Measurements from ENCODE around the gene PKN2.
A peak's percentile ranks its signal among the peaks of the same experiment; 100 is the strongest.

The PKN2 gene

GRCh38 chr1:88787023-88787903 is 103.2 kb downstream of the PKN2 start:
- ChIA-PET POLR2A (no interaction called here), CTCF (interaction anchor here (0.5 to 1.7 kb wide), 2 partner anchors 14 to 118 kb away, joined by 3 to 8 read pairs; no protein-coding TSS in a partner anchor)
- Histone ChIP-seq H3K9me3 (ENCODE audit: control insufficient read depth, insufficient read depth, low read depth, low read length) (no peaks in the 10 kb centered on the region), H3K36me3 (ENCODE audit: control insufficient read depth in 2 of 2, insufficient read depth in 1 of 2, low read length in 2 of 2) (peaks cover 20 to 47% of the 10 kb centered on the region in 2 experiments), H3K27ac (ENCODE audit: extremely low read depth, low read depth, low read length) (no peak overlapping the region), H3K4me1 (ENCODE audit: control insufficient read depth, insufficient read depth, low read length) (peaks cover 4% of the 10 kb centered on the region), H3K4me3 (ENCODE audit: low read depth, low read length) (no peak overlapping the region)
- TF ChIP-seq ZNF24 (tag by site-specific recombination; IDR thresholded peaks at IDR 0.05) (no peak), KLF8 (tag by site-specific recombination; IDR thresholded peaks at IDR 0.05) (0 out of 2 replicates have a peak, but pooled peaks have one; percentile 46), ZNF404 (tag by site-specific recombination; IDR thresholded peaks at IDR 0.05) (no peak), ZNF16 (tag by site-specific recombination; IDR thresholded peaks at IDR 0.05; ENCODE audit: low read depth) (no peak), FEZF1 (tag by site-specific recombination; IDR thresholded peaks at IDR 0.05) (peak; percentile 88), ZNF600 (tag by site-specific recombination; IDR thresholded peaks at IDR 0.05) (no peak), ZNF157 (tag by site-specific recombination; IDR thresholded peaks at IDR 0.05) (no peak), PRDM6 (tag by site-specific recombination; IDR thresholded peaks at IDR 0.05) (peak; percentile 63), ZNF513 (tag by site-specific recombination; IDR thresholded peaks at IDR 0.05) (no peak), IKZF3 (tag by site-specific recombination; IDR thresholded peaks at IDR 0.05) (peak; percentile 67), ZNF169 (tag by site-specific recombination; IDR thresholded peaks at IDR 0.05) (no peak), REST (tag by site-specific recombination; IDR thresholded peaks at IDR 0.05) (no peak), ZNF10 (tag by site-specific recombination; IDR thresholded peaks at IDR 0.05) (no peak), ZIC2 (tag by site-specific recombination; IDR thresholded peaks at IDR 0.05) (no peak), ZNF501 (tag by site-specific recombination; IDR thresholded peaks at IDR 0.05) (no peak)

- no peak for TF ChIP-seq WT1 (tag by site-specific recombination; IDR thresholded peaks at IDR 0.05)
- TF ChIP-seq ATF2 (tag by site-specific recombination; IDR thresholded peaks at IDR 0.05; ENCODE audit: low read depth), result no peak
- TF ChIP-seq SALL2 (tag by site-specific recombination; IDR thresholded peaks at IDR 0.05; ENCODE audit: borderline replicate concordance), result no peak
- no peak for TF ChIP-seq SP7 (tag by site-specific recombination; IDR thresholded peaks at IDR 0.05)
- TF ChIP-seq SP2 (tag by site-specific recombination; IDR thresholded peaks at IDR 0.05), result no peak
- TF ChIP-seq ZBTB20 (tag by site-specific recombination; IDR thresholded peaks at IDR 0.05), result no peak
- no peak for TF ChIP-seq ZFP41 (tag by site-specific recombination; IDR thresholded peaks at IDR 0.05; ENCODE audit: borderline replicate concordance)
- no peak for TF ChIP-seq ZNF548 (tag by site-specific recombination; IDR thresholded peaks at IDR 0.05)
- POLR2A ChIA-PET, result interaction anchor here (0.8 kb wide), 1 partner anchor 100 kb away, joined by 4 read pairs; no protein-coding TSS in a partner anchor
- peaks cover 13 to 49% of the 10 kb centered on the region in 2 experiments for H3K36me3 ChIP-seq (ENCODE audit: control insufficient read depth in 2 of 2, insufficient read depth in 1 of 2, low read length in 2 of 2)
- peaks cover 4% of the 10 kb centered on the region for H3K4me1 ChIP-seq (ENCODE audit: control insufficient read depth, insufficient read depth, low read length)
- no peak overlapping the region for H3K27ac ChIP-seq (ENCODE audit: extremely low read depth, low read depth, low read length)
- CTCF ChIA-PET, result no interaction called here
- H3K9me3 ChIP-seq (ENCODE audit: control insufficient read depth, insufficient read depth, low read depth, low read length), result no peaks in the 10 kb centered on the region
- no peak overlapping the region for H3K4me3 ChIP-seq (ENCODE audit: low read depth, low read length)
Observed at GRCh38 chr1:88791192-88791591, 107.1 kb downstream of the PKN2 start.

Measured in HEK293 (cell line).